HepG2 (cell line): ENCODE results near the gene BAHCC1. TPM values are rescaled to one million over a fixed set of nuclear protein-coding genes. Genes with fewer than 3 reads are reported as not detected.

ENCODE experiments used
- ATF7 ChIP-seq, 2 experiments: fragments of 450-650 bp in 1 of 2; sonication (generic) in 1 of 2; formaldehyde crosslinking in 1 of 2; IDR thresholded peaks; 2 replicates each; pipeline versions ENCODE4 v1.4.0 to v1.6.1; 2016 to 2020; ENCODE audit warnings: antibody characterized with exemption in 1 of 2, mild to moderate bottlenecking in 1 of 2, missing genetic modification reagents in 1 of 2
- BRCA1 ChIP-seq: sonication (generic); formaldehyde crosslinking; IDR thresholded peaks from 2 replicates; pipeline ENCODE4 v1.4.0; 2020; ENCODE audit warnings: missing genetic modification reagents
- DZIP1 ChIP-seq: sonication (generic); formaldehyde crosslinking; IDR thresholded peaks from 2 replicates; pipeline ENCODE4 v1.5.0; 2020; ENCODE audit warnings: mild to moderate bottlenecking, missing genetic modification reagents
- GTF2F1 ChIP-seq: fragments of 150-350 bp; IDR thresholded peaks from 2 replicates; pipeline ENCODE4 v1.6.1; 2014; ENCODE audit warnings: low read length
- HNF4A ChIP-seq: sonication (generic); formaldehyde crosslinking; IDR thresholded peaks from 2 replicates; pipeline ENCODE4 v1.4.0; 2020; ENCODE audit warnings: missing genetic modification reagents
- HNRNPL ChIP-seq: fragments of 200-400 bp; formaldehyde crosslinking; IDR thresholded peaks from 2 replicates; pipeline ENCODE4 v1.6.1; 2017; ENCODE audit warnings: mild to moderate bottlenecking, low read depth, low read length
- KDM1A ChIP-seq: IDR thresholded peaks from 2 replicates; pipeline ENCODE4 v1.6.1; 2016; ENCODE audit warnings: missing compliant biosample characterization
- SNRNP70 ChIP-seq: fragments of 200-400 bp; formaldehyde crosslinking; IDR thresholded peaks from 2 replicates; pipeline ENCODE4 v1.6.1; 2017; ENCODE audit warnings: mild to moderate bottlenecking, low read depth, low read length, moderate library complexity
- SRSF4 ChIP-seq: fragments of 200-400 bp; formaldehyde crosslinking; IDR thresholded peaks from one replicate; pipeline ENCODE4 v1.6.1; 2018; ENCODE audit warnings: mild to moderate bottlenecking, low read depth, low read length, moderate library complexity; ENCODE audit not compliant: poor library complexity, severe bottlenecking
- YEATS2 ChIP-seq: sonication (generic); formaldehyde crosslinking; IDR thresholded peaks from 2 replicates; pipeline ENCODE4 v1.4.0; 2020; ENCODE audit warnings: missing genetic modification reagents, borderline replicate concordance
- ZBTB1 ChIP-seq: sonication (generic); formaldehyde crosslinking; IDR thresholded peaks from 2 replicates; pipeline ENCODE4 v1.4.0; 2020; ENCODE audit warnings: missing genetic modification reagents, borderline replicate concordance
- ZBTB39 ChIP-seq: sonication (generic); formaldehyde crosslinking; IDR thresholded peaks from 2 replicates; pipeline ENCODE4 v1.5.0; 2020; ENCODE audit warnings: missing genetic modification reagents
- ZC3H13 ChIP-seq: sonication (generic); formaldehyde crosslinking; IDR thresholded peaks from 2 replicates; pipeline ENCODE4 v1.8.1; 2023; ENCODE audit warnings: mild to moderate bottlenecking, missing genetic modification reagents, moderate library complexity
- ZNF333 ChIP-seq: sonication (generic); formaldehyde crosslinking; IDR thresholded peaks from 2 replicates; pipeline ENCODE4 v1.4.0; 2020; ENCODE audit warnings: mild to moderate bottlenecking, missing genetic modification reagents, borderline replicate concordance
- ZNF781 ChIP-seq: sonication (generic); formaldehyde crosslinking; IDR thresholded peaks from 2 replicates; pipeline ENCODE4 v1.5.1; 2020; ENCODE audit warnings: borderline replicate concordance, mild to moderate bottlenecking, missing genetic modification reagents; ENCODE audit errors: not compliant biosample characterization
- polyA plus RNA-seq, 8 experiments: library from polyadenylated mRNA; depleted of rRNA in 3 of 8; stranded (reverse) in 7 of 8; unstranded in 1 of 8; fragments of >200 nt; fragmentation: Illumina TruSeq in 4 of 8; extraction: Trizol in 4 of 8; gene quantifications; 2 replicates each; pipeline versions ENCODE4 v1.2.1 to v1.2.3, GENCODE V29; 2011 to 2016; ENCODE audit warnings: low read depth in 4 of 8, missing spikeins in 1 of 8, mixed read lengths in 1 of 8; ENCODE audit not compliant: insufficient read depth in 1 of 8
- total RNA-seq, 5 experiments: library from RNA; depleted of rRNA; stranded (reverse); fragments of >200 nt; fragmentation: Illumina TruSeq; extraction: Trizol; gene quantifications; 2 replicates each; pipeline ENCODE4 v1.2.3, GENCODE V29; 2016; ENCODE audit warnings: low read depth in 1 of 5
- TF ChIP-seq, protein P1 (sequence below): sonication (generic); formaldehyde crosslinking; IDR thresholded peaks from 2 replicates; pipeline ENCODE4 v1.5.0; 2020; ENCODE audit warnings: missing genetic modification reagents
- TF ChIP-seq, protein P2 (sequence below): fragments of 450-650 bp; IDR thresholded peaks from 2 replicates; pipeline ENCODE4 v1.6.1; 2016
- TF ChIP-seq, protein P3 (sequence below): sonication (generic); formaldehyde crosslinking; IDR thresholded peaks from 2 replicates; pipeline ENCODE4 v1.9.0; 2022; ENCODE audit warnings: missing genetic modification reagents, mild to moderate bottlenecking, borderline replicate concordance

The BAHCC1 gene
- total and polyA plus RNA-seq, 2 of the 13 experiments (the other 11 are each of a cell fraction or from before 2014, with no cell fraction given) = 1.4 to 1.7 TPM

GRCh38 chr17:81510785-81511553 lies 115.7 kb downstream of the BAHCC1 start (continued):
- TF ChIP-seq ATF7 (IDR thresholded peaks at IDR 0.05) = no peak
- TF ChIP-seq ATF7 (CRISPR knock-in tag; IDR thresholded peaks at IDR 0.05) = 0 out of 2 replicates have a peak, but pooled peaks have one; percentile 1
- TF ChIP-seq DZIP1 = 0 out of 2 replicates have a peak, but pooled peaks have one; percentile 7
- no peak for TF ChIP-seq SRSF4
- no peak for TF ChIP-seq HNF4A
- TF ChIP-seq, protein P1, sequence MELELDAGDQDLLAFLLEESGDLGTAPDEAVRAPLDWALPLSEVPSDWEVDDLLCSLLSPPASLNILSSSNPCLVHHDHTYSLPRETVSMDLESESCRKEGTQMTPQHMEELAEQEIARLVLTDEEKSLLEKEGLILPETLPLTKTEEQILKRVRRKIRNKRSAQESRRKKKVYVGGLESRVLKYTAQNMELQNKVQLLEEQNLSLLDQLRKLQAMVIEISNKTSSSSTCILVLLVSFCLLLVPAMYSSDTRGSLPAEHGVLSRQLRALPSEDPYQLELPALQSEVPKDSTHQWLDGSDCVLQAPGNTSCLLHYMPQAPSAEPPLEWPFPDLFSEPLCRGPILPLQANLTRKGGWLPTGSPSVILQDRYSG = no peak
- TF ChIP-seq SNRNP70 = no peak
- TF ChIP-seq, protein P2, sequence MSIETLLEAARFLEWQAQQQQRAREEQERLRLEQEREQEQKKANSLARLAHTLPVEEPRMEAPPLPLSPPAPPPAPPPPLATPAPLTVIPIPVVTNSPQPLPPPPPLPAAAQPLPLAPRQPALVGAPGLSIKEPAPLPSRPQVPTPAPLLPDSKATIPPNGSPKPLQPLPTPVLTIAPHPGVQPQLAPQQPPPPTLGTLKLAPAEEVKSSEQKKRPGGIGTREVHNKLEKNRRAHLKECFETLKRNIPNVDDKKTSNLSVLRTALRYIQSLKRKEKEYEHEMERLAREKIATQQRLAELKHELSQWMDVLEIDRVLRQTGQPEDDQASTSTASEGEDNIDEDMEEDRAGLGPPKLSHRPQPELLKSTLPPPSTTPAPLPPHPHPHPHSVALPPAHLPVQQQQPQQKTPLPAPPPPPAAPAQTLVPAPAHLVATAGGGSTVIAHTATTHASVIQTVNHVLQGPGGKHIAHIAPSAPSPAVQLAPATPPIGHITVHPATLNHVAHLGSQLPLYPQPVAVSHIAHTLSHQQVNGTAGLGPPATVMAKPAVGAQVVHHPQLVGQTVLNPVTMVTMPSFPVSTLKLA = no peak
- TF ChIP-seq ZNF333 (CRISPR knock-in tag) = 0 out of 2 replicates have a peak, but pooled peaks have one; percentile 36
- TF ChIP-seq ZNF781 = no peak
- TF ChIP-seq BRCA1 (CRISPR knock-in tag) = 0 out of 2 replicates have a peak, but pooled peaks have one; percentile 43
- TF ChIP-seq GTF2F1 = no peak
- TF ChIP-seq ZC3H13 (CRISPR knock-in tag) = peak; percentile 76
- no peak for TF ChIP-seq ZBTB1 (CRISPR knock-in tag)
- peak; percentile 85; the same call in 1 of the 2 replicates for TF ChIP-seq HNRNPL
- no peak for TF ChIP-seq YEATS2 (CRISPR knock-in tag)
- no peak for TF ChIP-seq ZBTB39 (CRISPR knock-in tag)
- TF ChIP-seq, protein P3, sequence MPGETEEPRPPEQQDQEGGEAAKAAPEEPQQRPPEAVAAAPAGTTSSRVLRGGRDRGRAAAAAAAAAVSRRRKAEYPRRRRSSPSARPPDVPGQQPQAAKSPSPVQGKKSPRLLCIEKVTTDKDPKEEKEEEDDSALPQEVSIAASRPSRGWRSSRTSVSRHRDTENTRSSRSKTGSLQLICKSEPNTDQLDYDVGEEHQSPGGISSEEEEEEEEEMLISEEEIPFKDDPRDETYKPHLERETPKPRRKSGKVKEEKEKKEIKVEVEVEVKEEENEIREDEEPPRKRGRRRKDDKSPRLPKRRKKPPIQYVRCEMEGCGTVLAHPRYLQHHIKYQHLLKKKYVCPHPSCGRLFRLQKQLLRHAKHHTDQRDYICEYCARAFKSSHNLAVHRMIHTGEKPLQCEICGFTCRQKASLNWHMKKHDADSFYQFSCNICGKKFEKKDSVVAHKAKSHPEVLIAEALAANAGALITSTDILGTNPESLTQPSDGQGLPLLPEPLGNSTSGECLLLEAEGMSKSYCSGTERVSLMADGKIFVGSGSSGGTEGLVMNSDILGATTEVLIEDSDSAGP (CRISPR knock-in tag) = peak; percentile 39; the same call in 1 of the 2 replicates
- TF ChIP-seq KDM1A (CRISPR knock-in tag) = no peak
